Aorta (tissue), 5 donors: ENCODE results near the gene APP. TPM values are rescaled to one million over a fixed set of nuclear protein-coding genes. Genes with fewer than 3 reads are reported as not detected.
"Not testable (repeated sequence)": the region's sequence is repeated elsewhere in the genome, so short reads cannot be mapped to it uniquely, and the experiment has no call there.

Experiments used
- ATAC-seq: fragments of 200-7000 bp; cut with Tn5 transposase; one replicate; pipeline ENCODE4 v1.9.1; 2022; ENCODE audit warnings: moderate library complexity; ENCODE audit not compliant: low FRiP score
- DNase-seq, 2 donors: peaks; one replicate each; pipeline ENCODE4 v3.0.0-alpha.2; 2020
- H3K27ac ChIP-seq, 2 donors: one replicate each; pipeline ENCODE4 v1.5.1; 2013; ENCODE audit warnings: low read length in 2 of 2, mild to moderate bottlenecking in 2 of 2, moderate library complexity in 2 of 2, control low read depth in 1 of 2, inconsistent platforms in 1 of 2, low read depth in 1 of 2
- H3K27me3 ChIP-seq, 2 donors: one replicate each; pipeline ENCODE4 v1.6.1; 2013; ENCODE audit warnings: control low read depth in 1 of 2, low read length in 1 of 2, mild to moderate bottlenecking in 1 of 2, moderate library complexity in 1 of 2; ENCODE audit not compliant: insufficient read depth in 2 of 2, control insufficient read depth in 1 of 2
- H3K36me3 ChIP-seq, 2 donors: one replicate each; pipeline ENCODE4 v1.6.1; 2013; ENCODE audit warnings: control low read depth in 1 of 2, low read length in 1 of 2, mild to moderate bottlenecking in 1 of 2; ENCODE audit not compliant: insufficient read depth in 2 of 2, control insufficient read depth in 1 of 2
- H3K4me1 ChIP-seq, 2 donors: one replicate each; pipeline ENCODE4 v1.6.1; 2013; ENCODE audit warnings: low read length in 2 of 2, control low read depth in 1 of 2, mild to moderate bottlenecking in 1 of 2, moderate library complexity in 1 of 2; ENCODE audit not compliant: insufficient read depth in 2 of 2, control insufficient read depth in 1 of 2
- H3K4me3 ChIP-seq, 2 donors: one replicate each; pipeline ENCODE4 v1.5.1; 2013; ENCODE audit warnings: low read length in 2 of 2, control low read depth in 1 of 2, mild to moderate bottlenecking in 1 of 2
- H3K9me3 ChIP-seq: one replicate; pipeline ENCODE4 v1.6.1; 2013; ENCODE audit warnings: mild to moderate bottlenecking, low read length; ENCODE audit not compliant: control insufficient read depth
- WGBS, 2 donors: extraction: QIAGEN DNeasy Blood & Tissue Kit; methylation state at CpG; one replicate each; pipeline ENCODE4 v1.1.7; 2013; 5-methylcytosine and 5-hydroxymethylcytosine counted together
- intact Hi-C, 2 donors: fragments of 100-400 bp; cut with DNase I; formaldehyde crosslinking; loops; one replicate each; pipeline versions ENCODE4 v1.14.2 to v1.15.0; 2022
- polyA plus RNA-seq, 2 donors: library from polyadenylated mRNA; stranded (reverse); fragments of 200-250 nt; gene quantifications; one replicate each; pipeline ENCODE4 v1.2.3, GENCODE V29; 2013
- total RNA-seq, 2 donors: library from RNA; stranded (reverse); fragmentation: NEBNext Ultra II Directional; extraction: Animal tissue kit (Norgen Biotek cat#: 25700); gene quantifications; one replicate each; pipeline ENCODE4 v1.2.1, GENCODE V29; 2021
- donor health status: healthy with polysubstance abuse.
- donor health status: Bipolar disorder and iron deficiency.
- donor health status: DM: no; HTN: no; CAD: no.
- donor health status: DM: no; HTN: no; CAD: no.
- donor health status: DM: yes; HTN: yes; CAD: no.

The APP gene
- total and polyA plus RNA-seq, 4 donors = 149 to 581 (median 371) TPM

DNA sequence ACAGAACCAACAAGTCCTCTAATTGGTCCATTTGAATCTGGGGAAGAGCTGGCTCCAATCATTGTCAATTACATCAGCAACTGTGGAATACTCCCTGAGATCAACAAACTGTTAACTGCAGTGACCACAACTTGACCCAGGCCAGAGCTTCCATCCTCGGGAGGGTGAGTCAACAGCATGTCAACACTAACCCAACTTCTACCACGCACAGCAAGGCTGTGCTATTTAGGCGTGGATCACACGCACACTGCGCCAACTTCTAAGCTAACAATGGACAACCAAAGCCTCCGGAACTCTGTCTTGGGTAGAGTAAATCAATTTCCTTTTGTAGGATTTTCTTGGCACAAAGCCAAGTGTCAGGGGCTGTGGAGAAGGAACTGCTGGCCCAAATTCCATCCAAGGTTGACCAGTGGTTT is 30.4 kb downstream of the APP start:
- peak; percentile 66 to 78 for DNase-seq
- ATAC-seq = peak; percentile 78
- H3K27me3 ChIP-seq = no peaks in the 10 kb centered on the region
- no peaks in the 10 kb centered on the region for H3K36me3 ChIP-seq
- 64 to 71% methylated on average over 6 of the region's 6 CpGs for WGBS, 2 donors
- no peaks in the 10 kb centered on the region for H3K9me3 ChIP-seq
- intact Hi-C loops = no loop called here
- H3K27ac ChIP-seq = no peak overlapping the region
- H3K4me1 ChIP-seq = peaks cover 0 to 1% of the 10 kb centered on the region in 2 donors
- no peak overlapping the region for H3K4me3 ChIP-seq

DNA sequence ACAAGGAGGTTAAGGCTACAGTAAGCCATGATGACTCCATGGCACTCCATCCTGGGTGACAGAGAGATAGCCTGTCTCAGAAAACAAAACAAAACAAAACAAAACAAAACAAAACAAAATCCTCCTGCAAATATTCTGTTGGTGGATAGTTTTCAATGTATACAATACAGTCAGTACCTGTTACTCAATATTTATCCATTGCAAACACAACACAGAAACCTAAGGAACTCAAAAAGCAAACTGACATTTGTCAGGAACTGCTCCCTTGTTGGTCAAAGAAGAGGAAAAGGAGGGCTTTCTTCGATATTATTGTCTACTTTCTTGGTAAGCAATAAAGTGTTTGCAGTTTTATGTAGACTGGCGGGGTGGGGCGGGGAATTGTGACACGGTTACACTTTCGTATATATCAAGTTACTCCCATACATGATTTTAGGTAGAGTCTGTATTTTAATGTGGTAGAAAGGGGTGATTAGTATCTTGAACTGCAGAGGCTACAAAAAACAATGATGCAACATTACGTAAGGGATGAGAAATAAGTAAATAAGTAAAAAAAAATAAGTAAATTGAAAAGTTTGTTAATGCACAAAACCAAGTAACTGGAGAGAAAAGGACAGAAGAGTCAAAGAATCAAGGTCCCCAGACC is 31.8 kb downstream of the APP start:
- Histone ChIP-seq H3K27ac (no peak overlapping the region), H3K36me3 (no peaks in the 10 kb centered on the region), H3K27me3 (no peaks in the 10 kb centered on the region), H3K4me1 (peaks cover 0 to 1% of the 10 kb centered on the region in 2 donors), H3K9me3 (no peaks in the 10 kb centered on the region), H3K4me3 (no peak overlapping the region)
- intact Hi-C loops = no loop called here
- WGBS, 2 donors = 93 to 96% methylated on average over 6 of the region's 6 CpGs
- ATAC-seq = no peak
- DNase-seq = no peak

DNA sequence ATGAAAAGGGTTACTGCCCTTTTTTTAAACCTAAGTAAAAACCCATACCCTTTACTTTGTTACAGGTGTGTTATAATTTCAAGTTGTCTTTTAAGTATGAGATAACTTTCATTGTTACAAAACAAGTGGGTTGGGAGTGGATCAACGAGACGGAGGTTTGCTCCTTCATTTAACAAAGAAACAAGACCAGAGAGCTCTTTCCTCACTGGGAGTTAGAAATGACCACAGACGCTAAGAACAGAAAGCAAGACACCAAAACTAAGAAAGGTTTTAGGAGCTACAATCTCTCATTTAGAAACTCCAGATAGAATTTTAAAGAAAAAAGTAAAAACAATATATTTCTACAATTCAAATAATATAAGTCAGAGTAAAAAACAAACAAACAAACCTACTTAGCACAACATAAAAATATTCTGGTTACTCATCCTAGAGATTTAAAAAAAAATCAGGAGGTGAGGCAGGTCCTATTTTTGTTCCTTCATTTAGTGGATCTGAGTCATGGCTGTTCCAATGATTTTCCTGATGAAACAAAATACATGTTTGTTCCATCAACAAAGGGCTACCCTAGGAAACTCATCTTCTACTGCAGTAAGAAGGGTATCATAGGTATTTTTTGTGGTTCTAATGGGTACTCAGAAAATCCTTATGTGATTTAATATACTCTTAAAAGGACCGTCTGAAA is 33.0 kb downstream of the APP start:
- Histone ChIP-seq H3K4me3 (no peak overlapping the region), H3K27me3 (no peaks in the 10 kb centered on the region), H3K4me1 (peaks cover 0 to 1% of the 10 kb centered on the region in 2 donors), H3K27ac (no peak overlapping the region), H3K36me3 (no peaks in the 10 kb centered on the region), H3K9me3 (no peaks in the 10 kb centered on the region)
- intact Hi-C loops = no loop called here
- 88 to 90% methylated on average over 4 of the region's 4 CpGs for WGBS, 2 donors
- ATAC-seq = no peak
- DNase-seq = no peak

DNA sequence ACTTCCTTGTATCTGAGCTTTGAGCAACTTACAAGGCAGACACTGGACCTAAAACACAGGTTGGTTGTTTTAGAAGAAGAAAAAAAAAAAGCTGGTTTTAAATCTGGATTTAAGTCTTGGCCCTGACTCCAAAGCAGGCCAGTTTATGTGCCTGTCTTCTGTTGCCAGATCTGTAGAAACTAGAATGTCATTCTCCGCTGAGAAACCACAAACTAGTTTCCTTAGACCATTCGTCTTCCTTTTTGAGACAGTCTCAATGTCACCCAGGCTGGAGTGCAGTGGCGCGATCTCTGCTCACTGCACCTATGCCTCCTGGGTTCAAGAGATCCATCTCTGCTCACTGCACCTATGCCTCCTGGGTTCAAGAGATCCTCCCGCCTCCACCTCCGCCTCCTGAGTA is 33.9 kb downstream of the APP start:
- H3K9me3 ChIP-seq = no peaks in the 10 kb centered on the region
- intact Hi-C loops = no loop called here
- H3K4me3 ChIP-seq = no peak overlapping the region
- no peaks in the 10 kb centered on the region for H3K27me3 ChIP-seq
- no peak overlapping the region for H3K27ac ChIP-seq
- H3K4me1 ChIP-seq = peaks cover 0 to 1% of the 10 kb centered on the region in 2 donors
- WGBS, 2 donors = 62 to 77% methylated on average over 6 of the region's 6 CpGs
- no peak for DNase-seq
- H3K36me3 ChIP-seq = no peaks in the 10 kb centered on the region
- ATAC-seq = no peak

DNA sequence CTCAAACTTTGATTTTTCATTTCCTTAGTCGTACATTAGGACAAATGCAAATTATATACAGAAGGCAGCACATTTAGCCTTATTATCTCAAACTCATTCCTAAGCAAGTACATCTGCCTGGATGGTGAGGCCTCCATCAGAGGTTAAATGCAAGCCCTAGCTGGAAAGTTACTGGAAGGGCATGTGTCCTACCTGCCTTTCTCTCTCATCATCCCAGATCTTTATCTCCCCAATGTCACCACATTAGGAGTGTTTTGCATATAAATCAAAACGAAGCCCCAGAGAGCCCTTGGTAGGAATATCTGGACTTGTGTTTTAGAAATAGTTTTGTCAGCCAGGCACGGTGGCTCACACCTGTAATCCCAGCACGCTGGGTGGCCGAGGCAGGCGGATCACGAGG is 35.0 kb downstream of the APP start:
- Histone ChIP-seq H3K27ac (no peak overlapping the region), H3K9me3 (no peaks in the 10 kb centered on the region), H3K4me3 (no peak overlapping the region), H3K36me3 (no peaks in the 10 kb centered on the region), H3K4me1 (peaks cover 0 to 1% of the 10 kb centered on the region in 2 donors), H3K27me3 (no peaks in the 10 kb centered on the region)
- DNase-seq (no peak), ATAC-seq (no peak)
- 93 to 97% methylated on average over 7 of the region's 7 CpGs for WGBS, 2 donors
- intact Hi-C loops = no loop called here

DNA sequence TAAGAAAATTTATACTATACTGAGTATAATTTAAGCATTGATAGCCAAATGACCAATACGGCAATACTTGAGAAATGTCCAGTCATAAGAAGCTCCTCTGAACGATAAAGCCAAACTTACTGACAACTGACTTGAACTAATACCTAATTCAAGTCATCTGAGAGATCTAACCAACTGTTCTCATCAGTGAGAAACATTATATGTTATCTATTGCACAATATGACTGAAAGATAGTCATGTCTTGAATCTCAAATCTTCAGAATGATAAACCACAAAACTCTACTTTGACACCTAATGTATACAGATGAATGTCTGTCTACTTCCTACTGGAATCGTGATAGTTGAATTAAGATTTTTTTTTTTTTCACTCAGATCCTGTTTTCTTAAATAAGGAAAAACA is 39.0 kb downstream of the APP start:
- ATAC-seq (no peak), DNase-seq (no peak)
- no peak overlapping the region for H3K27ac ChIP-seq
- H3K36me3 ChIP-seq = no peaks in the 10 kb centered on the region
- no peaks in the 10 kb centered on the region for H3K27me3 ChIP-seq
- H3K9me3 ChIP-seq = no peaks in the 10 kb centered on the region
- H3K4me3 ChIP-seq = no peak overlapping the region
- intact Hi-C loops = no loop called here
- WGBS, 2 donors = 89 to 93% methylated on average over 3 of the region's 3 CpGs
- H3K4me1 ChIP-seq = no peaks in the 10 kb centered on the region

DNA sequence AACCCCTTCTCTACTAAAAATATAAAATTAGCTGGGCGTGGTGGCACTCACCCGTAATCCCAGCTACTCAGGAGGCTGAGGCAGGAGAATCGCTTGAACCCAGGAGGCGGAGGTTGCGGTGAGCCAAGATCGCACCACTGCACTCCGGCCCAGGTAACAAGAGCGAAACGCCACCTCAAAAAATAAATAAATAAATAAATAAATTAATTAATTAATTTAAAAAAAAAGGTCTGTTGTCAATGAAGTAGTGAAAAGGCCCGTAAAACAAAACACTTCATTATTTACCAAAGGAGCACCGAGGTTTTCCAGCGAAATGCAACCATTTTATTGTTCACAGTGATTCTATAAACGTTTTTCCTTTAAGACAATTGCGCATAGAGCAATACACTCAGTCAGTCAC is 39.5 kb downstream of the APP start:
- H3K27ac ChIP-seq = not testable (repeated sequence)
- WGBS, 2 donors = 88 to 90% methylated on average over 14 of the region's 14 CpGs

DNA sequence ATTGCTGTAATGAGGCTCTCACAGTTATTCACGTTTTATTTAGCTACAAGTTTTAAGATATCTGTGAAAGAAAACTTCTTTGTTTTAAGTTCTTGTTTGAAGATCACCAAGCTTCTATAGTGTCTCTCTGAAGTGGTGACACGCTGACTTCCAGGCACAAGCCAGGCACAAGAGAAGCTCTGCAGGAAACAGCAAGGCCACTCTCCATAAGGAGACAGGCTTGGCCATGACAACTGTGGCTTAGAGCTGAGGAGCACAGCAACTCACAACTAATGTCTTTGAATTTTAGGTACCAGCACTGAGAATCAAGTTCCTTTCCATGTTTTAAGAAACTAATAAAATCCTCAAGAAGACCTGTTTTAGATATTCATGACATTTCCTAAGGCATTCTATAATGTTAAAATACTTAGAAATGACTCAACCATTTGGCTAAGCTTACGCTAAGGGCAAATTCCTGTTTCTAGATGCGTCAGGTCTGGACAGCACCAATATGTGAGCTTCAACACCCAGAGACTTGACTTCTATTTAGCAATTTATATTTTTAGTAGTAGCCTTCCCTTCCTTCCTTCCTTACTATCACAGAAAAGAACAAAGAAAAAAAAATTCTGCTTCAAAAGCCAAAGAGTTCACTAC is 40.2 kb downstream of the APP start:
- 75 to 81% methylated on average over 4 of the region's 4 CpGs for WGBS, 2 donors
- no peaks in the 10 kb centered on the region for H3K9me3 ChIP-seq
- DNase-seq (no peak), ATAC-seq (no peak)
- no peaks in the 10 kb centered on the region for H3K36me3 ChIP-seq
- no peaks in the 10 kb centered on the region for H3K27me3 ChIP-seq
- no peak overlapping the region for H3K27ac ChIP-seq
- H3K4me3 ChIP-seq = no peak overlapping the region
- H3K4me1 ChIP-seq = peaks cover 0 to 2% of the 10 kb centered on the region in 2 donors
- intact Hi-C loops = no loop called here

More for the DNA sequence above, 39.5 kb downstream of the APP start:
- H3K9me3 ChIP-seq, H3K27me3 ChIP-seq, intact Hi-C loops, H3K4me1 ChIP-seq, H3K36me3 ChIP-seq, DNase-seq, ATAC-seq, H3K4me3 ChIP-seq: not testable (repeated sequence)

DNA sequence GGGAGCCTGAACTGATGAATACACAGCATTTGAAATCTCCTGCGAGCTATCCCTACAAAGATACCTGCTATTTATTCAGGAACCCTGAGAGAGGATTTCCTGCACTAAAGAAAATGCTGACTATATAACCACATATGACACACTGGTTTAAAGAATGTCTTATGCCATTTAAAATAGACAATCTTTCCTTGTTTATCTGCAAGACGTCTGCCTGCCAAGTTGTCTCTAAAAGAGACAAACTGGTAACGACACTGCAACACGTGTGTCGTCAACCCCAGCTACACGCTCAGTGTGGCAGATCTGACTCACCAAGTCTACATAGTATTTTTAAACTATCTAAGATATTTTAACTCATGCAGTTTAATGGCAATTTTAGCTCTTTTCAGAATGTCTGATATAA is 42.7 kb downstream of the APP start:
- peak; percentile 48 for ATAC-seq
- DNase-seq = no peak
- Histone ChIP-seq H3K27ac (no peak overlapping the region), H3K9me3 (no peaks in the 10 kb centered on the region), H3K27me3 (no peaks in the 10 kb centered on the region), H3K4me3 (no peak overlapping the region), H3K4me1 (peaks cover 4 to 7% of the 10 kb centered on the region in 2 donors), H3K36me3 (no peaks in the 10 kb centered on the region)
- WGBS, 2 donors = 14 to 17% methylated on average over 6 of the region's 6 CpGs
- intact Hi-C loops = no loop called here
